GM12878 (cell line): ENCODE data around the gene SIRT5. TPM values are rescaled to one million over a fixed set of nuclear protein-coding genes. Genes with fewer than 3 reads are reported as not detected.

Experiments used
- ATAC-seq: fragments of 200-7000 bp; cut with Tn5 transposase; 3 replicates; pipeline ENCODE4 v1.9.1; 2020; ENCODE audit warnings: mild to moderate bottlenecking, moderate library complexity
- BruUV-seq: library from RNA; stranded (reverse); fragments of 400-500 nt; replicated peaks from 2 replicates; lab custom pipeline; 2021; lab: Mats Ljungman, UMichigan
- CTCF ChIA-PET: fragments of 300-600 bp; sonication (Branson Sonifier 250); formaldehyde crosslinking; extraction: SDS; loops from one replicate; lab custom pipeline; 2021; ENCODE audit warnings: inconsistent platforms; lab: Yijun Ruan, JAX
- POLR2A ChIA-PET: fragments of 350-600 bp; formaldehyde crosslinking; extraction: SDS; loops from one replicate; lab custom pipeline; 2021; ENCODE audit warnings: inconsistent platforms; lab: Charles Lee
- RAD21 ChIA-PET: fragments of 300-600 bp; sonication (Branson Sonifier 250); formaldehyde crosslinking; loops from one replicate; lab custom pipeline; 2023; ENCODE audit warnings: antibody characterized with exemption; ENCODE audit not compliant: unreplicated experiment; lab: Charles Lee
- SMC1A ChIA-PET: fragments of 300-600 bp; sonication (Branson Sonifier 250); formaldehyde crosslinking; loops from one replicate; lab custom pipeline; 2023; ENCODE audit not compliant: unreplicated experiment, uncharacterized antibody; lab: Charles Lee
- DNase-seq: peaks from one replicate; pipeline ENCODE4 v3.0.0-alpha.2; 2011; ENCODE audit warnings: low read depth, low spot score
- FAIRE-seq: peaks from 3 replicates; lab custom pipeline; 2011; peaks lifted over from hg19 to GRCh38; lab: Jason Lieb, UNC
- H2AFZ ChIP-seq: 2 replicates; pipeline ENCODE4 v1.6.0; 2011; ENCODE audit warnings: low read depth, low read length, control low read depth; ENCODE audit not compliant: control insufficient read depth
- H3K27ac ChIP-seq: 2 replicates; pipeline ENCODE4 v1.5.1; 2011; ENCODE audit warnings: control low read depth; ENCODE audit not compliant: control insufficient read depth, insufficient read depth
- H3K27me3 ChIP-seq, 2 experiments: replicated peaks in 1 of 2; 2 replicates each; pipeline versions ENCODE4 v1.6.0 to v1.6.1; 2011; ENCODE audit warnings: low read length in 1 of 2; ENCODE audit not compliant: control insufficient read depth in 2 of 2, insufficient read depth in 2 of 2
- H3K36me3 ChIP-seq, 2 experiments: 2 replicates each; pipeline ENCODE4 v1.5.1; 2011; ENCODE audit warnings: low read length in 1 of 2; ENCODE audit not compliant: control insufficient read depth in 2 of 2, insufficient read depth in 2 of 2
- H3K4me1 ChIP-seq: 2 replicates; pipeline ENCODE4 v1.6.1; 2011; ENCODE audit warnings: mild to moderate bottlenecking, low read length, moderate library complexity, mixed read lengths; ENCODE audit not compliant: control insufficient read depth, insufficient read depth
- H3K4me2 ChIP-seq: 2 replicates; pipeline ENCODE4 v1.6.0; 2011; ENCODE audit warnings: control low read depth; ENCODE audit not compliant: control insufficient read depth, insufficient read depth
- H3K4me3 ChIP-seq: fragments of 200-600 bp; sonication (generic); 2 replicates; pipeline ENCODE4 v1.5.1; 2016
- H3K79me2 ChIP-seq: 2 replicates; pipeline ENCODE4 v1.6.0; 2011; ENCODE audit warnings: low read length; ENCODE audit not compliant: control insufficient read depth, insufficient read depth
- H3K9ac ChIP-seq: 2 replicates; pipeline ENCODE4 v1.8.0; 2011; ENCODE audit warnings: low read length, control low read depth, mixed read lengths; ENCODE audit not compliant: control insufficient read depth, insufficient read depth
- H3K9me3 ChIP-seq: replicated peaks from 3 replicates; pipeline ENCODE4 v1.5.1; 2011; ENCODE audit warnings: mild to moderate bottlenecking, low read length; ENCODE audit not compliant: control insufficient read depth, insufficient read depth
- H4K20me1 ChIP-seq: 2 replicates; pipeline ENCODE4 v1.6.0; 2011; ENCODE audit not compliant: control insufficient read depth, insufficient read depth
- ASH2L ChIP-seq: fragments of 300-600, 200-600 bp; sonication (generic); IDR thresholded peaks from 2 replicates; pipeline ENCODE4 v1.6.1; 2017; ENCODE audit warnings: low read depth, mild to moderate bottlenecking, borderline replicate concordance
- ATF3 ChIP-seq: IDR thresholded peaks from 2 replicates; pipeline ENCODE4 v1.6.1; 2011; ENCODE audit warnings: low read depth, mild to moderate bottlenecking, low read length, moderate library complexity, borderline replicate concordance; ENCODE audit errors: extremely low read depth
- FOXK2 ChIP-seq: fragments of 450-650 bp; IDR thresholded peaks from 2 replicates; pipeline ENCODE4 v1.6.1; 2017; ENCODE audit warnings: mild to moderate bottlenecking, moderate library complexity
- FOXM1 ChIP-seq: IDR thresholded peaks from 2 replicates; pipeline ENCODE4 v1.6.1; 2012; ENCODE audit warnings: low read depth, mild to moderate bottlenecking, inconsistent platforms, low read length, moderate library complexity
- GABPA ChIP-seq: IDR thresholded peaks from 2 replicates; pipeline ENCODE4 v1.6.1; 2014; ENCODE audit warnings: antibody characterized with exemption, low read depth, mild to moderate bottlenecking, inconsistent platforms
- HDAC6 ChIP-seq: fragments of 200-600 bp; sonication (generic); IDR thresholded peaks from one replicate; pipeline ENCODE4 v1.8.0; 2017; ENCODE audit warnings: antibody characterized with exemption; ENCODE audit not compliant: unreplicated experiment
- LARP7 ChIP-seq: fragments of 450-650 bp; IDR thresholded peaks from 2 replicates; pipeline ENCODE4 v1.6.1; 2017; ENCODE audit warnings: mild to moderate bottlenecking
- NFYB ChIP-seq: IDR thresholded peaks from 2 replicates; pipeline ENCODE4 v1.6.1; 2011; ENCODE audit warnings: low read depth, mild to moderate bottlenecking, low read length, improper control_type of control experiment, moderate library complexity; ENCODE audit not compliant: insufficient read depth
- PBX3 ChIP-seq: IDR thresholded peaks from 2 replicates; pipeline ENCODE4 v1.6.1; 2011; ENCODE audit warnings: mild to moderate bottlenecking, low read depth, low read length, moderate library complexity; ENCODE audit not compliant: insufficient replicate concordance
- POLR2AphosphoS5 ChIP-seq: IDR thresholded peaks from 2 replicates; pipeline ENCODE4 v1.6.1; 2011; ENCODE audit warnings: mild to moderate bottlenecking, low read length, inconsistent platforms
- SIN3A ChIP-seq: IDR thresholded peaks from 2 replicates; pipeline ENCODE4 v1.6.1; 2012; ENCODE audit warnings: low read depth, low read length, improper control_type of control experiment
- SKIL ChIP-seq: fragments of 450-650 bp; IDR thresholded peaks from 2 replicates; pipeline ENCODE4 v1.6.1; 2017; ENCODE audit warnings: mild to moderate bottlenecking, low read depth, inconsistent platforms; ENCODE audit not compliant: poor library complexity, severe bottlenecking
- SMARCA5 ChIP-seq: fragments of 450-650 bp; IDR thresholded peaks from 2 replicates; pipeline ENCODE4 v1.6.1; 2017; ENCODE audit warnings: mild to moderate bottlenecking
- SRF ChIP-seq, 2 experiments: IDR thresholded peaks; 2 replicates each; pipeline ENCODE4 v1.6.1; 2011; ENCODE audit warnings: low read depth in 2 of 2, low read length in 2 of 2, mild to moderate bottlenecking in 1 of 2, moderate library complexity in 1 of 2
- TAF1 ChIP-seq: IDR thresholded peaks from 2 replicates; pipeline ENCODE4 v1.6.1; 2011; ENCODE audit warnings: mild to moderate bottlenecking, low read depth, low read length, borderline replicate concordance
- ZNF217 ChIP-seq: fragments of 450-650 bp; IDR thresholded peaks from 2 replicates; pipeline ENCODE4 v1.6.1; 2017; ENCODE audit warnings: antibody characterized with exemption, mild to moderate bottlenecking
- WGBS: methylation state at CpG from one replicate; pipeline ENCODE4 v1.1.6; 2016; ENCODE audit warnings: low lambda C conversion rate; ENCODE audit not compliant: insufficient replicate concordance, insufficient coverage; ENCODE audit errors: missing lambda C conversion rate; 5-methylcytosine and 5-hydroxymethylcytosine counted together
- in situ Hi-C: fragments of 300-500 bp; cut with MboI; formaldehyde crosslinking; loops from 9 replicates; pipeline ENCODE4 v1.14.3; 2018; ENCODE audit warnings: mixed read lengths
- intact Hi-C: fragments of 100-400 bp; cut with micrococcal nuclease; formaldehyde crosslinking; loops from one replicate; pipeline ENCODE4 v1.14.2; 2022; ENCODE audit not compliant: unreplicated experiment
- polyA plus RNA-seq, 11 experiments: library from polyadenylated mRNA; depleted of rRNA in 4 of 11; unstranded in 6 of 11; stranded (reverse) in 5 of 11; fragments of >200 nt; fragmentation: Nextera tagmentation in 4 of 11; fragmentation: Illumina TruSeq in 1 of 11; extraction: Ambion mirVana in 4 of 11; extraction: Trizol in 1 of 11; gene quantifications; 1 replicate in 1 of 11; 2 replicates in 10 of 11; pipeline versions ENCODE4 v1.2.1 to v1.2.3, GENCODE V29; 2011 to 2016; ENCODE audit warnings: inconsistent platforms in 2 of 11, missing spikeins in 2 of 11, low read depth in 1 of 11
- total RNA-seq, 4 experiments: library from RNA; depleted of rRNA in 3 of 4; stranded (reverse); fragments of >200 nt in 3 of 4; fragmentation: Illumina TruSeq in 1 of 4; extraction: Trizol in 1 of 4; gene quantifications; 2 replicates each; pipeline versions ENCODE4 v1.2.1 to v1.2.3, GENCODE V29; 2013 to 2021

The SIRT5 gene
- total and polyA plus RNA-seq, 10 of the 15 experiments (the other 5 are each of a cell fraction or from before 2014, with no cell fraction given): 1.7 to 12.4 (median 10.0) TPM

- FAIRE-seq: no peak
- BruUV-seq: no TSS peak
- RAD21 ChIA-PET: interaction anchor here (0.8 kb wide), 1 partner anchor 100 kb away, joined by 4 read pairs; no protein-coding TSS in a partner anchor
- no peak overlapping the region for H2AFZ ChIP-seq
- in situ Hi-C loops: loop anchor here (25.0 kb wide), 2 partner anchors 617 to 867 kb away; no protein-coding TSS in a partner anchor
- H3K27ac ChIP-seq: no peak overlapping the region
- ATAC-seq: no peak
- 72% methylated on average over 8 of the region's 8 CpGs for WGBS
- no peak overlapping the region for H3K9ac ChIP-seq
- POLR2A ChIA-PET: no interaction called here
- H4K20me1 ChIP-seq: no peaks in the 10 kb centered on the region
- intact Hi-C loops: no loop called here
- H3K9me3 ChIP-seq: no peaks in the 10 kb centered on the region
- no peak for DNase-seq
- H3K79me2 ChIP-seq: no peaks in the 10 kb centered on the region
- TF ChIP-seq POLR2AphosphoS5 (no peak), PBX3 (no peak), SRF (IDR thresholded peaks at IDR 0.05; ENCODE audit: low read depth in 2 of 2, low read length in 2 of 2) (no peak), SKIL (no peak), TAF1 (no peak), SMARCA5 (no peak), ATF3 (no peak), LARP7 (no peak), ASH2L (no peak), NFYB (no peak), ZNF217 (no peak), FOXK2 (no peak), HDAC6 (no peak), SIN3A (no peak), GABPA (no peak), FOXM1 (no peak)
- TF ChIP-seq, all 136 proteins: peak for 0
- H3K36me3 ChIP-seq: no peaks in the 10 kb centered on the region
- ChIA-PET CTCF (interaction anchor here (0.9 to 1.0 kb wide), 2 partner anchors 103 to 193 kb away, joined by 3 to 5 read pairs; no protein-coding TSS in a partner anchor), SMC1A (interaction anchor here (1.3 kb wide), 1 partner anchor 96 kb away, joined by 3 read pairs; no protein-coding TSS in a partner anchor)
- no peak overlapping the region for H3K4me3 ChIP-seq
- H3K4me2 ChIP-seq: no peak overlapping the region
- no peaks in the 10 kb centered on the region for H3K27me3 ChIP-seq
- H3K4me1 ChIP-seq: peaks cover 12% of the 10 kb centered on the region
Observed at GRCh38 chr6:13528777-13529343, 45.5 kb upstream of the SIRT5 start.
